H4 (cell line): Measurements from ENCODE around the gene FAF1. TPM values are rescaled to one million over a fixed set of nuclear protein-coding genes. Genes with fewer than 3 reads are reported as not detected.

ENCODE experiments used
- DNase-seq: peaks from one replicate; pipeline ENCODE4 v3.0.0-alpha.2; 2015; ENCODE audit warnings: low spot score
- total RNA-seq: library from RNA; depleted of rRNA; stranded (reverse); fragments of >200 nt; shearing (Covaris generic); gene quantifications from 2 replicates; pipeline ENCODE4 v1.2.3, GENCODE V29; 2014

Gene FAF1
- total RNA-seq, 1 experiment from 2014 or later = 91.9 TPM

GRCh38 chr1:50633465-50633864 is 326.6 kb downstream of the FAF1 start:
- no peak for DNase-seq

- no peak for DNase-seq
These were observed 328.9 kb downstream of the FAF1 start for GRCh38 chr1:50631161-50631560.

- DNase-seq = no peak
These were observed 337.8 kb downstream of the FAF1 start for GRCh38 chr1:50622259-50622658.

- DNase-seq = no peak
These were observed 339.3 kb downstream of the FAF1 start for GRCh38 chr1:50620680-50621329.

GRCh38 chr1:50615036-50615750 is 344.9 kb downstream of the FAF1 start:
- no peak for DNase-seq

GRCh38 chr1:50611675-50612074 is 348.4 kb downstream of the FAF1 start:
- no peak for DNase-seq

- no peak for DNase-seq
These were observed 349.5 kb downstream of the FAF1 start for GRCh38 chr1:50610563-50610962.

GRCh38 chr1:50609508-50609907 is 350.6 kb downstream of the FAF1 start:
- DNase-seq = no peak

GRCh38 chr1:50605186-50605875 is 354.7 kb downstream of the FAF1 start:
- peak; percentile 34 for DNase-seq

GRCh38 chr1:50604580-50604979 is 355.5 kb downstream of the FAF1 start:
- DNase-seq = no peak

- DNase-seq = no peak
These were observed 356.5 kb downstream of the FAF1 start for GRCh38 chr1:50603274-50604271.

- no peak for DNase-seq
These were observed 360.5 kb downstream of the FAF1 start for GRCh38 chr1:50599546-50599945.

- DNase-seq = no peak
These were observed 364.2 kb downstream of the FAF1 start for GRCh38 chr1:50595874-50596273.

GRCh38 chr1:50593515-50593914 is 366.6 kb downstream of the FAF1 start:
- DNase-seq = no peak

GRCh38 chr1:50591598-50591997 is 368.5 kb downstream of the FAF1 start:
- DNase-seq = no peak

GRCh38 chr1:50582346-50582745 is 377.7 kb downstream of the FAF1 start:
- DNase-seq = no peak

GRCh38 chr1:50570066-50570468 is 390.0 kb downstream of the FAF1 start:
- peak; percentile 57 for DNase-seq

GRCh38 chr1:50568782-50569181 is 391.3 kb downstream of the FAF1 start:
- DNase-seq = no peak

GRCh38 chr1:50566405-50566804 is 393.7 kb downstream of the FAF1 start:
- DNase-seq = no peak

- DNase-seq = no peak
These were observed 395.6 kb downstream of the FAF1 start for GRCh38 chr1:50564417-50564816.

GRCh38 chr1:50562106-50562505 is 398.0 kb downstream of the FAF1 start:
- DNase-seq = no peak

GRCh38 chr1:50559421-50559820 is 400.6 kb downstream of the FAF1 start:
- DNase-seq = no peak
